Fibroblast of skin of left quadriceps (primary cell): ENCODE data around the gene RBP3.

Experiments
- DNase-seq, 2 experiments: peaks; one replicate each; pipeline ENCODE4 v3.0.0-alpha.2; 2013; ENCODE audit warnings: low read depth in 2 of 2

RBP3 gene

GRCh38 chr10:47336387-47337134 is 11.6 kb upstream of the RBP3 start:
- DNase-seq: no peak

GRCh38 chr10:47337310-47337709 is 10.9 kb upstream of the RBP3 start:
- no peak for DNase-seq

GRCh38 chr10:47339186-47339735 is 8.9 kb upstream of the RBP3 start:
- DNase-seq: no peak

- DNase-seq: no peak
These were observed 8.2 kb upstream of the RBP3 start for GRCh38 chr10:47339759-47340607.

GRCh38 chr10:47340608-47341170 is 7.5 kb upstream of the RBP3 start:
- DNase-seq: peak; percentile 20 to 24

GRCh38 chr10:47344996-47345870 is 2.9 kb upstream of the RBP3 start:
- DNase-seq: no peak

- no peak for DNase-seq
These were observed 1.4 kb upstream of the RBP3 start for GRCh38 chr10:47346581-47347302.

- DNase-seq: no peak
These were observed 874 bp upstream of the RBP3 start for GRCh38 chr10:47347303-47347675.

- DNase-seq: no peak
These were observed 703 bp downstream of the RBP3 start for GRCh38 chr10:47348661-47349470.

GRCh38 chr10:47349516-47349915 is 1.4 kb downstream of the RBP3 start:
- DNase-seq: no peak

GRCh38 chr10:47349941-47350371 is 1.8 kb downstream of the RBP3 start:
- DNase-seq: no peak

- no peak for DNase-seq
These were observed 2.8 kb downstream of the RBP3 start for GRCh38 chr10:47350671-47351640.

- DNase-seq: no peak
These were observed 4.0 kb downstream of the RBP3 start for GRCh38 chr10:47351899-47352815.

GRCh38 chr10:47353351-47353750 is 5.2 kb downstream of the RBP3 start:
- no peak for DNase-seq

GRCh38 chr10:47354165-47354564 is 6.0 kb downstream of the RBP3 start:
- DNase-seq: no peak

GRCh38 chr10:47354900-47355299 is 6.7 kb downstream of the RBP3 start:
- DNase-seq: no peak

- no peak for DNase-seq
These were observed 8.5 kb downstream of the RBP3 start for GRCh38 chr10:47356708-47357107.

- no peak for DNase-seq
These were observed 9.0 kb downstream of the RBP3 start for GRCh38 chr10:47357131-47357582.
